Measurements from ENCODE around the gene ACSS3.
"Not testable (repeated sequence)": the region's sequence is repeated elsewhere in the genome, so short reads cannot be mapped to it uniquely, and the experiment has no call there.

The ACSS3 gene

DNA sequence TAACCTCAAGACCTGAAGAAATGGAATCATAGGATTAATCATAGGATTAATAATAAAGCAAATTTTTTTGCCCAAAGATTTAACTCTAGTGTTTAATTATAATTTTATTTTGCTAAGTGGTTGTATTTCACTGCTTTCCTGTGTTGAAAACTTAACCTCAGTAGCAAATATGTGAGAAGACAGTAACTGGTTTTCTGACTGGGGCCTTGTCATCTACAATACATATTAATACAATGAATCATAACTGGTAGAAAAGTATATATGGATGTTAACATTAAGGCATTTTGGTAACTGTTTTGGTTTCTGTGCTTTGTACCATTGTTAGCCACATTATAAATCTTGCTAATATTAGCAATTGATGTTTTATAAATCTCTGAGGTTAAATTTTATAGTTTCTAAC, 92.2 kb downstream of the ACSS3 start:
- DNase-seq, result no peak

DNA sequence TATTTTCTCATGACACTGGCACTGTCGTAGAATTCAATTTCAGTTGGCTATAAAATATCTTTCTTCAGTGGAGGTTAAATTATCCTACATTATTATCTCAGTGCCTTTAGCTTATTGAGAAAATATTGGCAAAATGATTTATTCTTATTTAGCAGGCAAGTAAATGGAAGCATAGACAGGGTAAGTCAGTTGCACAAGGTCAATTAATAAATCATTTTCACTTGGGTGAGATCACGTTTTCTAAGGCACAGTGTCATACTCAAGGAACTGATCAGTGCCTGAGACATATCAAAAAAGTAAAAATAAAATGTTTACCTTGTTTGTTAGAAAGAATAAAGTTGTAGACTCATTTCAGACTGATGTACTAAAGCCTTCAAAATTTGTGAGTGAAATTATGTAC, 95.0 kb downstream of the ACSS3 start:
- no peak for DNase-seq

DNA sequence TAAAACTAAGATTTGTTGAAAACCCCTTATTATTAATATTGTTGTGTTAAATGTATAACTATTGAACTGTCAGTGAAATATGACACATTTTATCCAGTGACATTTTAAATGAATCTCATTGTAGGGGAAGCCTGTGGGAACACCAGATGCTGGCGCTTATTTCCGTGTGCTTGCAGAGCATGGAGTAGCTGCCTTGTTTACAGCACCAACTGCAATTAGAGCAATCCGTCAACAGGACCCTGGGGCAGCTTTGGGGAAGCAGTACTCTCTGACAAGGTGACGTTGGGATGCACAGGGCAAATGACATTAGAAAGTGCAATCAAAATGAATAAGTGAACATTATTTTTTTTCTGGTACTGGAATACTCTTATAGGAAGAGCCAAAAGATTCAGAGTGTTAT, 96.8 kb downstream of the ACSS3 start:
- DNase-seq, result no peak

DNA sequence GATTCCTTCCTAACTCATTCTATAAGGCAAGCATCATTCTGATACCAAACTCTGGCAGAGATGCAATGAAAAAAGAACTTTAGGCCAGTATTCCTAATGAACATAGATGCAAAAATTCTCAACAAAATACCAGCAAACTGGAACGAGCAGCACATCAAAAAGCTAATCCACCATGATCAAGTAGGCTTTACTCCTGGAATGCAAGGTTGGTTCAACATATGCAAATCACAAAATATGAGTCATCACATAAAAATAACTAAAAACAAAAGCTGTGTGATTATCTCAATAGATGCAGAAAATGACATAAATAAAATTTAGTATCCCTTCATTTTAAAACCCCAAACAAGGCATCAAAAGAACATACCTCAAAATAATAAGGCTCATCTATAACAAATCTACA, 98.9 kb downstream of the ACSS3 start:
- no peak for DNase-seq

DNA sequence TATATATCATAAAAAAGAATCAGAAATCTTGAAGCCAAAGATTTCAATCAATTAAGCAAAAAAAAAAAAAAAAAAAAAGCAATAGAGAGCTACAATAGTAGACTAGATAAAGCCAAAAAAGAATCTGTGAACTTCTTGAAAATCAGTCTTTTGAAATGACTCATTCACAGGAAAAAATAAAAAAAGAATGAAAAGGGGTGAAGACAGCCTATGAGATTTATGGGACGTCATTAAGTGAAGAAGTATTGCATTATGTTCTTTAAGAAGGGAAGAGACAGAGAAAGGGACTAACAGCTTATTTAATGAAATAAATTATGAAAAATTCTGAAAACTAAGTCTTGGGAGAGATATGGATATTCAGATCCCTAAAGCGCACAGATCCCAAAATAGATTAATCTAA, 103.8 kb downstream of the ACSS3 start:
- DNase-seq, result no peak

DNA sequence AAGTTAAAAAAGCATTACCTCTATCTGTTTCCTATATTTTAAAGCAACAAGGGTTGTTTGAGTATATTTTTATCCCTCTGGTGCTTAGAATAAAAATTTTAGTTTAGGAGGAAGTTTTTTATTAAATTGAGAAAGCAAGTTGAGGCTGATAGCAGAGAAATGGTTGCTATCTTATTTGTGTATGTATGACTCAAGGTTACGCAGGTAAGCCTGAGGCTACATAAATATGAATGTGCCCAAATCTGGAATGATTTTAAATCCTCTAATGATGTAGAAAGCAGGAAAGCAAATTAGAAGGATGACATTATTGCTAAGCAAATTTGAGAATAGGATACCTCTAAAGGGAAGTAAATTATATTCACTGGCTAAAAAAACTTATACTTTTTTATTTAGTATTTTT, 109.8 kb downstream of the ACSS3 start:
- DNase-seq, result no peak

DNA sequence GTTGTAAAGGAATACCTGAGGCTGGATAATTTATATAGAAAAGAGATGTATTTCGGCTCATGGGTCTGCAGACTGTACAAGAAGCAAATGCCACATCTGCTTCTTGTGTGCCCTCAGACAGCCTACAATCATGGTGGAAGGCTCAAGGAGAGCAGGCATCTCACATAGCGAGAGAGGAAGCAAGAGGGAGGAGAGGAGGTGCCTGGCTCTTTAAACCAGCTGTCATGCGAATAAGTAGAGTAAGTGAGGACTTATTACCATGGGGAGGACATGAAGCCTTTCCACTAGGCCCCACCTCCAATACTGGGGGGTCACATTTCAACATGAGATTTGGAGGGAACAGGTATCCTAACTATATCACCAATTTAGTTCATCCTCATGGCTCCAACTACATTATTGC, 118.7 kb downstream of the ACSS3 start:
- no peak for DNase-seq

DNA sequence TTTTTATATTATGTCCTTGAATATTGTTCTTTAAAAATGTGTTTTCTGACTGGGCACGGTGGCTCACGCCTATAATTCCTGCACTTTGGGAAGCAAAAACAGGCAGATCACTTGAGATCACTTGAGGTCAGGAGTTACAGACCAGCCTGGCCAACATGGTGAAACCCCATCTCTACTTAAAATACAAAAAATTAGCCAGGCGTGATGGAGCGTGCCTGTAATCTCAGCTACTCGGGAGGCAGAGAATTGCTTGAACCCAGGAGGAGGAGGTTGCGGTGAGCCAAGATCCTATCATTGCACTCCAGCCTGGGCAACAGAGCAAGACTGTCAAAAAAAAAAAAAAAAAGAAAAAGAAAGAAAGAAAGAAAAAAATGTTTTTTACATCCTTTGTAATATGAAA, 122.7 kb downstream of the ACSS3 start:
- DNase-seq, result not testable (repeated sequence)

DNA sequence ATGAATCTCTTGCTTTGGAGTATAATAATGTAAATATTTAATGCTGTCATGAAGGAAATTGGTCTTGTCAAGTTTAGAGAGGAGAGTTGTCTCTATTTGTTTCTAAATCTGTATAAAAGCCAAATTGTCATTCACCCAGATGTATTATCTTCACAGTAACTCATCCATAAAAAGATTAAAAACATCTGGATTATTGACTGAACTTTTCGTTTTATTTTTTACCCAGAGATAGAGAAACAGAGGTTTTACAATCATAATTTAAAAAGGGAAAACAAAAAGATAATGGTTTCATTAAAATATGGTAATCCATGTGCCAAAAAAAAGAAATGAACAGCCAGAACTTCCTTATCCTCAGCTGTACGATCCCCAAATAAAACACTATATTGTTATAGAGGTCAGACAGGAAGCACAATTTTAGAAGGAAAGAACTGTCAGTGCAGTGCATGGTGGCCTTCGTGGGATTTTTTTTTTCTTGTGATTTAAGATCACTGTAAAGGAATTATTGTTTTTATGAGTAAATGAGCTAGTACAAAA, 125.9 kb downstream of the ACSS3 start:
- no peak for DNase-seq

DNA sequence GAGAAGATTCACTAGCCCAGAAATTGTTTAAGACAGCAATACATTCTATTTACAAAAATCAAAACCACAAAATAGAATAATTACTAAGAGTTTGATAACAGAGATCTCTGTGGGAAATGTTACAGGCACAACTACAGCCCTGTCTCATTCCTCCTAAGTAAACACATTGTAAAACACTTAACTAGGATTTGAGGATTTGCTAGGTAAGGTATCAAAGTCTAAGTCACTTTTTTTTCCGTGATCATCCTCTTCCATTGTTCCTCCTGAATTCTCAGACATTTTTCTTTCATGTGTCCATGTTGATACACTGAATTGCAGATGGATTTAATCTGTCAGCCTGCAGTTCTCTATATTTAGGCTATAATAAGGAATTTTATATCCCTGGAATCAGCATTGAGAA, 127.5 kb downstream of the ACSS3 start:
- DNase-seq, result no peak

DNA sequence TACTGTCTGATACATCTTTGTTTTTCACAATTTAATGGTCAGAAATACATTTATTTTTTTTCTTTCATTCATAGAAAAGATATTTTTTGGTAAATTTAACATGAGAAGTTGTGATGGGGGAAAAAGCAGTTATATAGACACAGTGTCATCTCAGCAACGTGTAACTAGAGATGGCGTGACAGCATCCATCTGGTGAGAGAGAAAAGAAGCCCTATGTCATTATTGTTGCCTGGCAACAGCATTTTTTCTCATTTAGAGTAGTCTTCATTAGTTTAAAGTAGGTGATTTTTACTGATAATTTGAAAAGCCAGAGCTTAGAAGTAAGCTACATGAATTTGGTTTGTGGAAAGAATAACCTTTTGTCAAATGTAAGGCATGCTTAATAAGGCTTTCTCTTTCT, 128.6 kb downstream of the ACSS3 start:
- DNase-seq, result no peak

DNA sequence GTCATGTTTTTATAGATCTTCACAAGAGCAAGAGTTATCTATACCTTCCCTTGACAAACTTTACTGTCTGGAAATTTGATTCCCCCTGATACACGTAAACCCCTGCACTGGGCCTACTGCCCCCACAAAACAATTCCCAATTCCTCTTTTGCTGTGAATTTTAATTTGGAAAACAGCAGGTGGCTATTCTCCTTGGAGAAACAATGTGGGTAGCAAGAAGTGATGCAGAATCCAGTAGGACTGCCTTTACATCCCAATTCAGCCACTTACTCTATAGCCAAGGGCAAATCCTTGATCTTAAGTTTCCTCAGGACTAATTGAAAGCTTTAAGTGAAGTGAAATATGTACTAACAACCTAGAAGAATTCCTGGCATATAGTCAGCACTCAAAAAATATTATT, 129.3 kb downstream of the ACSS3 start:
- DNase-seq, result no peak

DNA sequence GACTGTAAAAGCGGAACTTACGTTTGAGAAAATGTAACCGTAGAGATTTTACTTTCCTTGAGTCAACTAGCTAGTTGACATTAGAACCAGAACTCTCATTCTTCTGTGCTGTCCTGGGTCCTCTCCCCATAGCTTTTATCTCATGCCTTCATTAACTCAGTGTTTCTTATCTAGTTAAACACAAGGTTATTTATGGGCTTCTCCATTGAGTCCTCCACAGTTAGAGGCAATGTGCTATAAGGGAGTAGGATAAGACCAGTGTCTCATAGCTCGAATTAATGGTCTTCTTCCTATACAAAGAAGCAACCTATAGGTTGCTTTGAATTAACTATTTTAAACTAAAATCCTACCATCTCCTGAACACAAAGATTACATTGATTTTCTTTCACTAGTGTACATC, 129.8 kb downstream of the ACSS3 start:
- DNase-seq, result no peak

DNA sequence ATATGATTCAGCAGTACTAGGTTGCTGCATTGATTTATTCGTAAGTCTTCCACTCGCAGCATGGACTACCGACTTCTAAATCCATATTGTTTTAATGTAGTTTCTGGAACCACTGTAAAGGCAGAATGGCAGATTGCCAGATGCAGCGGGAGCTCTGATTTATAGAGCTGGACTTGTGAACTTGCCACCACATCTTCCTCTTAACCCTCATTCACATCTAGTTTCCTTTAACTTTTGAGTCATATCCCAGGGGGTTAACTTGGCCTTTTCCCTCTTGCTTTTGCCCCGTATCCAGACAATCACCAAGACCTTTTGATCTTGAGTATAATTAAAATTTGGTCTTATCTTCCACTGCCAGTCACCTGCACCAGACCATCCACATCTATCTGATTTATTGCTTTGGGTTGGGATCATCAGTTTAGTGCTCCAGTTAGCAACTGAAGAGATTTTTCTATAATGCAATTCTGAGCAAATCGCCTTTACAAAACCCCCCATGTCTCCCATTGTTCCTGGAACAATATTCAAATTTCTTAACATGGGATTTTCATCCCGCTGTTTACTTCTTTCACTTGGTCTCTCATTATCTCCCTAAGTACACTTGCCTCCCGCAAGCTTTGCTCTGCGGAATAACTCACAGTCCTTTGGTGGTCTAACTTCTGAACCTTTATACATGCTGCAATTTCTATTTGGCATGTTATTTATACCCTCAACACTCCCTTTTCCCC, 130.5 kb downstream of the ACSS3 start:
- DNase-seq, result no peak

DNA sequence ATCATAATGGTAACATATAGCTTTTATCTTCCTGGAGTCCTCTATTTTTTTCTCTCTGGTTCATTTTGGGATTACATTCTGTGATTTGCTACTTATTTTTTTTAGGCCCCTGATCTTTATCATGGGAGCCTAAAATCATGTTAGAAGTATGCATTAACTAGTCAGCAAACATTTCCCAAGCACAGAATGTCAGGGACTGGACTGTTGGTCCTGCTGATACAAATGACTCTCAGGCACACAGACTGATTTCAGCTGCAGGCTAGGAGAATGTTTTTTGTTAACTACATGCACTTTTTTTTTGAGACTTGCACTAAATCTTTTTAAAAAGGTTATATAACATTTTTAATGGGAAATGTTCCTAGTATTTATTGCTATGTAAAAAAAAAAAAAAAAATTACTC, 131.1 kb downstream of the ACSS3 start:
- DNase-seq, result no peak

DNA sequence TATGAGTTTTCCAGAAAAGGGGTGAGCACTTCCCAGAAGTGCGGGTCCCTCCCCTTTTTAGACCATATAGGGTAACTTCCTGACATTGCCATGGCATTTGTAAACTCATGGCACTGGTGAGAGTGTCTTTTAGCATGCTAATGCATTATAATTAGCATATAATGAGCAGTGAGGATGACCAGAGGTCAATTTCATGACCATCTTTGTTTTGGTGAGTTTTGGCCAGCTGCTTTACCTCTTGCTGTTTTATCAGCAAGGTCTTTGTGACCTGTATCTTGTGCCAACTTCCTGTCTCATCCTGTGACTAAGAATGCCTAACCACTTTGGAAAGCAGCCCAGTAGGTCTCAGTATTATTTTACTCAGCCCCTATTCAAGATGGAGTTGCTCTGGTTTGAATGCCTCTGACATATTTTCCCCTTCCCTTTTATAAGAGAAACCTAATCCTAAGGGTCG, 131.9 kb downstream of the ACSS3 start:
- not testable (repeated sequence) for DNase-seq

DNA sequence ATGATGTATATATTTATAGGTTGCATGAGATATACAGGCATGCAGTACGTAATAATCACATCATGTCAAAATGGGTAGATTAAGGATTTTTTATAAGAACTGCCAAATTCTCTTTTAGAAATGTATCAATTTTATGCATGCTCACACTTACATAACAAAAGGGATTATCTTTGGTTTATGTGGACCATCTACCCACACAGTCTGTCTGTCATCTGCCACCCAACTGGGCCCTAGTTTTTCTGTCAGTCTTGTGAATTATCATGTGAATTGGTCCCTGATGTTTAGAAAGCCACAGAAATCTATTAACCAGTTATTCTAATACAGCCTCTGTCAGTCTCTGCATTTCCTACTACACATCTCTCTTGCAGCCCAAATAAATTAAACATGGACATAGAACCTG, 133.4 kb downstream of the ACSS3 start:
- DNase-seq, result no peak

DNA sequence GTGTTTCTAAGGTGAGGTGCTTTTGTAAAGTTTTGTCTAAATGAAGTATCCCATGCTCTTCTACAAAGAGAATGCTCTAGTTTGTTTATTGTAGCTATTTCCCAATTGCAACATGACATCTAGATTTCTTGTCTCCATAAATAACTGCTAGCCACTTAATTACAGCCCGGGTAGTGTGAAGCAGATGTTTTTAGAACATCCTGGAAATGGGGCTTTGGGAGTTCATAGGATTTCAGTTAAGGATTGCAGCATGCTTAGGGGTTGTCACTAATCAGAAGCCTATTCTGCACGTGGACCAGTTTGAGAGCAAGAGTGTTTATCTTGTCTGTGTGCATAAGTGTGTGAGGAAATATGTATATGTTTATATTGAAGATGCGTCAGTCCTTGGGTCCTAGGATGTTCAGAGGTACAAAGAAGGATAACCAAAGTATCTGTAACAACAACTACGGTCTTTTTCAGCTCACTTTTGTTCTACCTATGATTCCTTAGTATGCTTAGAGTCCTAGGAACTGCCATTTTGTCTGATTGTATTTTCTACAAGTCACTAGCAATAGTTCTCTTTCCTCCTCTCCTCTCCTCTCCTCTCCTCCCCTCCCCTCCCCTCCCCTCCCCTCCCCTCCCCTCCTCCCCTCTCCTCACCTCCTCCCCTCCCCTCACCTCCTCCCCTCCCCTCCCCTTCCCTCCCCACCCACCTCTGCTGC, 135.3 kb downstream of the ACSS3 start:
- no peak for DNase-seq

DNA sequence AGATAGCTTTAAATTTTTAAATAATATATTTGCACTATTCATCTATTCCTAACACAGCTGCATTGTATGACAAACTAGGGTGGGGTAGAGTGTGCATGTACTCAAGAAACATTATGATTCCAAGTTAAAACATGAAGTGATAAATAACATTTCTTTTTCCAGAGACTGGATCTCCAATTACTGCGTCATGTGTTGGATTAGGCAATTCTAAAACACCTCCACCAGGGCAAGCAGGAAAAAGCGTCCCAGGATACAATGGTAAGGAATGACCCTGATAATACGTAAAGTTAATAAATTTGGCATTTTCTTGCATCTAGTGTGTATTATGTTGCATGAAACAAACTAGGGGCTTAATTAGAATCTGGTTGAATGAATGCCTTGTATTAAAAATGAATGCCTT, 138.9 kb downstream of the ACSS3 start:
- no peak for DNase-seq

DNA sequence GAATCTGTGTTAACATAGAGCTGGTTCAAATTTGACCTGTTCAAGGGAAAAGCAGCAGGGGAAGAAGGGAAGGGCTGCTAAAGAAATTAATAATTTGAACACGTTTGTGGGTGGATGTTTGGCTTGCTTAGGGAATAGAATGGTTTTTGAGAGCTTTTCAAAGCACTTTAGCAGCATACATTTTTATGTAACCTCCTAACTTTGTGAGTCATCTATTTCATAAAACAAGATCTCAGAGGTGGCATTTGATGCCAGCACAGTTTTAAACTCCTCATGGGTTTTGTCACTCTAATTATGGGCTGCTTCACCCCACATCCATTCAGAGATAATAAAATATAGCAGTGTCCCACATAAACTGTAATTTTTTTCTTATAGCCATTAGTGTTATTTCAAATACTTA, 143.8 kb downstream of the ACSS3 start:
- no peak for DNase-seq

DNA sequence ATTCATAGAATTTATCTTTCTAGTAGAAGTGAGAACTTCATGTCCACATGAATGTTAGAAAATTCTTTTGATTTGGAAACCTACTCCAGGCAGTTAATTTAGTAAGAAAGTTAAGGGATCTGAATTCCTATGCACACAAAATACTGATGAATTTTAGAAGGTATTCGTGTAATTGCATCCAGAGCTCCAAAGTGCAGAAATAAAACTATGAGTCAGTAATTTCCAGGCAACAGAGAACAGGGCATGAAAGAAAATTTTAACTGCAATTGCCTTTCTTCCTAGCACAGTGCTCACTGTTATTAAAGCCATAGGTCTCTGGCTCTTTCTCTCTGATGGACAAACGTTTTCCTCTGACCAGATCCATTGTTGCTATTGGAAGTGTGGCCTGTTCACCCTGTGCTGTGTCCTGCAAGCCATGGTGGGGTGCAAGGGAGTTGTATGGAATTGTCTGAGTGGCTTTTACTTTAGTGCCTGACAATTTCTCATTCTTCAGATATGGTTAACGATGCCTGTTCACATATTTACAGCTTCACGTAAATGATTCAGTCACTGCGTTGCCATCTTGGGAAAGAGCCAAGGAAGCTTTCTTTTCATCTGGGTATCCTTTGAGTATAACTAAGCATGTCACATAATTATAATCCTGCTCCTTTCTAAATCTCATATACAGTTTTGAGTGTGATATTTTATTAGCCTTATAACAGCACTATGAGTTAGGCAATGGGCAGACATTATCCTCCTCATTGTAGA, 145.1 kb downstream of the ACSS3 start:
- no peak for DNase-seq

DNA sequence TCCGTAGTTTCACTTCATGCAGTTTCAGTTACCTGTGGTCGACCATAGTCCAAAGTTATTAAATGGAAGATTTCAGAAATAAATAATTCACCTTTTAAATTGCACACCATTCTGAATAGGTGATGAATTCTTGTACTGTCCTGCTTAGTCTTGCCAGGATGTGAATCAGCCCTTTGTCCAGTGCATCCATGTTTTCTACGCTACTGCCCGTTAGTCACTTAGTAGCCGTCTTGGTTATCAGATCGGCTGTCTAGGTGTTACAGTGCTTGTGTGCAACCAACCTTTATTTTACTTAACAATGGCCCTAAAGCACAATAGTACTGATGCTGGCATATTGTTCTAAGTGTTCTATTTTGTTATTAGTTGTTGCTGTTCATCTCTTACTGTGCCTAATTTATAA, 146.7 kb downstream of the ACSS3 start:
- no peak for DNase-seq

DNA sequence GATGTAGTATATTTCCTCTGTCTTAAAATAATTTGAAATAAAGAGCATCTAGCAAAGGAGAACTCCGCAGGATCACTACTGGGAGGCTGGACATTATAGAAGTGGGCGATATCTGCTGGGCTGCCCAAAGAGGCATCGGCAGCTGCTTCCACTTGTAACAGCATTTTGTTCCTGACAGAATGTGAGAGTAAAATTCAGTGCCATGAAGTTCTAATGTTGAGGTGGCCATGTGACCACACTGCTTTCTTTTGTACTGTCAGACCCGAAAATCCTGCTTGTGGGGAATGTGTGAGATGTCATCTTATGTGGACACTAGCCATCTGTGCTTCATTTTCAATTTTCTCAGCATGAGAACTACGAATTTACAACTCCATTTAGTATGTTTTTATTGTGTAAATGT, 151.9 kb downstream of the ACSS3 start:
- no peak for DNase-seq

Data from activated CD4-positive, alpha-beta T cell treated with anti-CD3 and anti-CD28 coated beads for 4 hours (primary cell).